ENCODE data around the gene RALGPS1.

GRCh38 chr9:127050152-127050551, 135.6 kb downstream of the RALGPS1 start:
- TF ChIP-seq CTCF (IDR thresholded peaks at IDR 0.05; ENCODE audit: low read depth, low read length) (no peak), POLR2A (IDR thresholded peaks at IDR 0.05; ENCODE audit: extremely low read depth, insufficient read length) (no peak)
